Hepatocyte (in vitro differentiated cells): ENCODE measurements around the gene IL23A.
"Not testable (repeated sequence)": the region's sequence is repeated elsewhere in the genome, so short reads cannot be mapped to it uniquely, and the experiment has no call there.

Source experiments
- EZH2 ChIP-seq: fragments of 200-600 bp; sonication (generic); IDR thresholded peaks from 2 replicates; pipeline ENCODE4 v1.6.1; 2016; ENCODE audit warnings: antibody characterized with exemption, mild to moderate bottlenecking, borderline replicate concordance
- TF ChIP-seq, protein P1 (sequence below): fragments of 200-600 bp; sonication (generic); IDR thresholded peaks from 2 replicates; pipeline ENCODE4 v1.5.1; 2016; ENCODE audit warnings: antibody characterized with exemption, mild to moderate bottlenecking; ENCODE audit not compliant: poor library complexity

- TF ChIP-seq, protein P1, sequence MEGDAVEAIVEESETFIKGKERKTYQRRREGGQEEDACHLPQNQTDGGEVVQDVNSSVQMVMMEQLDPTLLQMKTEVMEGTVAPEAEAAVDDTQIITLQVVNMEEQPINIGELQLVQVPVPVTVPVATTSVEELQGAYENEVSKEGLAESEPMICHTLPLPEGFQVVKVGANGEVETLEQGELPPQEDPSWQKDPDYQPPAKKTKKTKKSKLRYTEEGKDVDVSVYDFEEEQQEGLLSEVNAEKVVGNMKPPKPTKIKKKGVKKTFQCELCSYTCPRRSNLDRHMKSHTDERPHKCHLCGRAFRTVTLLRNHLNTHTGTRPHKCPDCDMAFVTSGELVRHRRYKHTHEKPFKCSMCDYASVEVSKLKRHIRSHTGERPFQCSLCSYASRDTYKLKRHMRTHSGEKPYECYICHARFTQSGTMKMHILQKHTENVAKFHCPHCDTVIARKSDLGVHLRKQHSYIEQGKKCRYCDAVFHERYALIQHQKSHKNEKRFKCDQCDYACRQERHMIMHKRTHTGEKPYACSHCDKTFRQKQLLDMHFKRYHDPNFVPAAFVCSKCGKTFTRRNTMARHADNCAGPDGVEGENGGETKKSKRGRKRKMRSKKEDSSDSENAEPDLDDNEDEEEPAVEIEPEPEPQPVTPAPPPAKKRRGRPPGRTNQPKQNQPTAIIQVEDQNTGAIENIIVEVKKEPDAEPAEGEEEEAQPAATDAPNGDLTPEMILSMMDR, result not testable (repeated sequence)
- TF ChIP-seq EZH2, result not testable (repeated sequence)
These were observed 17.1 kb upstream of the IL23A start for GRCh38 chr12:56321610-56322009.
